Mammary epithelial cell (primary cell): ENCODE results near the gene GANAB.
"Not testable (repeated sequence)": the region's sequence is repeated elsewhere in the genome, so short reads cannot be mapped to it uniquely, and the experiment has no call there.

ENCODE experiments used
- CTCF ChIP-seq, 2 donors: IDR thresholded peaks in 1 of 2; conservative IDR thresholded peaks in 1 of 2; 2 replicates each; pipeline ENCODE4 v1.5.1; 2011 to 2012; ENCODE audit warnings: inconsistent platforms in 2 of 2, low read length in 2 of 2, mild to moderate bottlenecking in 2 of 2, control low read depth in 1 of 2, low read depth in 1 of 2; ENCODE audit not compliant: insufficient read depth in 1 of 2; ENCODE audit errors: extremely low read depth in 1 of 2
- EZH2 ChIP-seq: IDR thresholded peaks from 2 replicates; pipeline ENCODE4 v1.6.1; 2012; ENCODE audit warnings: low read length, inconsistent platforms, borderline replicate concordance

DNA sequence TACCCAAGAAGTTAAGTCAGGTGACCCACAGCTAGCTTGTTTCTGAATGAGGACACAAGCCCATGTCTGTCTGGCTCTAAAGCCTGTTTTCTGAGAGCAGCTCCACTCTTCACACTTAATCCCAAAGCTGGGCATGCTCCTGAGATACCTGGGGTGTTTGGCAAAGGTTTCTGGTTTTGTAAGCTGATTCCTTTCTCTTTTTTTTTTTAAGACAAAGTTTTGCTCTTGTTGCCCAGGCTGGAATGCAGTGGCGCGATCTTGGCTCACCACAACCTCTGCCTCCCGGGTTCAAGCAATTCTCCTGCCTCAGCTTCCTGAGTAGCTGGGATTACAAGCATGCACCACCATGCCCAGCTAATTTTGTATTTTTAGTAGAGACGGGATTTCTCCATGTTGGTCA, 47.2 kb upstream of the GANAB start:
- TF ChIP-seq CTCF (conservative IDR thresholded peaks at IDR 0.05 in 1 of 2, IDR thresholded peaks at IDR 0.05 in 1 of 2; ENCODE audit: extremely low read depth in 1 of 2, insufficient read depth in 1 of 2, low read depth in 1 of 2, low read length in 2 of 2); EZH2: not testable (repeated sequence)
